Hepatocyte (in vitro differentiated cells): ENCODE measurements around the gene RNPS1.
"Not testable (repeated sequence)": the region's sequence is repeated elsewhere in the genome, so short reads cannot be mapped to it uniquely, and the experiment has no call there.

Source experiments
- EZH2 ChIP-seq: fragments of 200-600 bp; sonication (generic); IDR thresholded peaks from 2 replicates; pipeline ENCODE4 v1.6.1; 2016; ENCODE audit warnings: antibody characterized with exemption, mild to moderate bottlenecking, borderline replicate concordance
- EZH2phosphoT487 ChIP-seq: fragments of 200-600 bp; sonication (generic); IDR thresholded peaks from one replicate; pipeline ENCODE4 v1.6.1; 2018; ENCODE audit warnings: antibody characterized with exemption, mild to moderate bottlenecking, low read depth, moderate library complexity; ENCODE audit not compliant: unreplicated experiment, severe bottlenecking
- TF ChIP-seq, protein P1 (sequence below): fragments of 200-600 bp; sonication (generic); IDR thresholded peaks from 2 replicates; pipeline ENCODE4 v1.5.1; 2016; ENCODE audit warnings: antibody characterized with exemption, mild to moderate bottlenecking; ENCODE audit not compliant: poor library complexity

GRCh38 chr16:2266887-2267286 is 1.0 kb downstream of the RNPS1 start:
- not testable (repeated sequence) for TF ChIP-seq EZH2phosphoT487, EZH2
- TF ChIP-seq, protein P1, sequence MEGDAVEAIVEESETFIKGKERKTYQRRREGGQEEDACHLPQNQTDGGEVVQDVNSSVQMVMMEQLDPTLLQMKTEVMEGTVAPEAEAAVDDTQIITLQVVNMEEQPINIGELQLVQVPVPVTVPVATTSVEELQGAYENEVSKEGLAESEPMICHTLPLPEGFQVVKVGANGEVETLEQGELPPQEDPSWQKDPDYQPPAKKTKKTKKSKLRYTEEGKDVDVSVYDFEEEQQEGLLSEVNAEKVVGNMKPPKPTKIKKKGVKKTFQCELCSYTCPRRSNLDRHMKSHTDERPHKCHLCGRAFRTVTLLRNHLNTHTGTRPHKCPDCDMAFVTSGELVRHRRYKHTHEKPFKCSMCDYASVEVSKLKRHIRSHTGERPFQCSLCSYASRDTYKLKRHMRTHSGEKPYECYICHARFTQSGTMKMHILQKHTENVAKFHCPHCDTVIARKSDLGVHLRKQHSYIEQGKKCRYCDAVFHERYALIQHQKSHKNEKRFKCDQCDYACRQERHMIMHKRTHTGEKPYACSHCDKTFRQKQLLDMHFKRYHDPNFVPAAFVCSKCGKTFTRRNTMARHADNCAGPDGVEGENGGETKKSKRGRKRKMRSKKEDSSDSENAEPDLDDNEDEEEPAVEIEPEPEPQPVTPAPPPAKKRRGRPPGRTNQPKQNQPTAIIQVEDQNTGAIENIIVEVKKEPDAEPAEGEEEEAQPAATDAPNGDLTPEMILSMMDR = not testable (repeated sequence)
